Left forelimb (tissue), 1 donor: Measurements from ENCODE around the gene EVI5.
"Not testable (repeated sequence)": the region's sequence is repeated elsewhere in the genome, so short reads cannot be mapped to it uniquely, and the experiment has no call there.

Source experiments
- DNase-seq: peaks from one replicate; pipeline ENCODE4 v3.0.0-alpha.2; 2018; ENCODE audit warnings: low spot score

The EVI5 gene

GRCh38 chr1:92575123-92575522 is 209.8 kb downstream of the EVI5 start:
- DNase-seq, result no peak

GRCh38 chr1:92572520-92572919 is 212.4 kb downstream of the EVI5 start:
- DNase-seq, result no peak

- no peak for DNase-seq
These were observed 213.3 kb downstream of the EVI5 start for GRCh38 chr1:92571578-92571977.

- no peak for DNase-seq
These were observed 217.6 kb downstream of the EVI5 start for GRCh38 chr1:92567211-92567868.

GRCh38 chr1:92563457-92564216 is 221.3 kb downstream of the EVI5 start:
- DNase-seq, result no peak

GRCh38 chr1:92556350-92556749 is 228.6 kb downstream of the EVI5 start:
- no peak for DNase-seq

GRCh38 chr1:92554216-92554615 is 230.7 kb downstream of the EVI5 start:
- no peak for DNase-seq

- DNase-seq, result no peak
These were observed 233.0 kb downstream of the EVI5 start for GRCh38 chr1:92551916-92552315.

GRCh38 chr1:92544756-92545165 is 240.1 kb downstream of the EVI5 start:
- DNase-seq, result no peak

- DNase-seq, result no peak
These were observed 241.5 kb downstream of the EVI5 start for GRCh38 chr1:92543131-92544055.

- DNase-seq, result no peak
These were observed 246.4 kb downstream of the EVI5 start for GRCh38 chr1:92538413-92539061.

GRCh38 chr1:92538048-92538412 is 246.9 kb downstream of the EVI5 start:
- no peak for DNase-seq

- DNase-seq, result no peak
These were observed 247.7 kb downstream of the EVI5 start for GRCh38 chr1:92536980-92537884.

- no peak for DNase-seq
These were observed 248.5 kb downstream of the EVI5 start for GRCh38 chr1:92536211-92536979.

GRCh38 chr1:92532371-92532770 is 252.5 kb downstream of the EVI5 start:
- not testable (repeated sequence) for DNase-seq

- DNase-seq, result not testable (repeated sequence)
These were observed 253.0 kb downstream of the EVI5 start for GRCh38 chr1:92531939-92532338.

GRCh38 chr1:92527670-92528069 is 257.2 kb downstream of the EVI5 start:
- DNase-seq, result no peak

- not testable (repeated sequence) for DNase-seq
These were observed 259.8 kb downstream of the EVI5 start for GRCh38 chr1:92524944-92525590.

GRCh38 chr1:92519043-92519442 is 265.9 kb downstream of the EVI5 start:
- no peak for DNase-seq

- DNase-seq, result no peak
These were observed 268.3 kb downstream of the EVI5 start for GRCh38 chr1:92516574-92516973.
